ENCODE results near the gene SLC7A4.

DNA sequence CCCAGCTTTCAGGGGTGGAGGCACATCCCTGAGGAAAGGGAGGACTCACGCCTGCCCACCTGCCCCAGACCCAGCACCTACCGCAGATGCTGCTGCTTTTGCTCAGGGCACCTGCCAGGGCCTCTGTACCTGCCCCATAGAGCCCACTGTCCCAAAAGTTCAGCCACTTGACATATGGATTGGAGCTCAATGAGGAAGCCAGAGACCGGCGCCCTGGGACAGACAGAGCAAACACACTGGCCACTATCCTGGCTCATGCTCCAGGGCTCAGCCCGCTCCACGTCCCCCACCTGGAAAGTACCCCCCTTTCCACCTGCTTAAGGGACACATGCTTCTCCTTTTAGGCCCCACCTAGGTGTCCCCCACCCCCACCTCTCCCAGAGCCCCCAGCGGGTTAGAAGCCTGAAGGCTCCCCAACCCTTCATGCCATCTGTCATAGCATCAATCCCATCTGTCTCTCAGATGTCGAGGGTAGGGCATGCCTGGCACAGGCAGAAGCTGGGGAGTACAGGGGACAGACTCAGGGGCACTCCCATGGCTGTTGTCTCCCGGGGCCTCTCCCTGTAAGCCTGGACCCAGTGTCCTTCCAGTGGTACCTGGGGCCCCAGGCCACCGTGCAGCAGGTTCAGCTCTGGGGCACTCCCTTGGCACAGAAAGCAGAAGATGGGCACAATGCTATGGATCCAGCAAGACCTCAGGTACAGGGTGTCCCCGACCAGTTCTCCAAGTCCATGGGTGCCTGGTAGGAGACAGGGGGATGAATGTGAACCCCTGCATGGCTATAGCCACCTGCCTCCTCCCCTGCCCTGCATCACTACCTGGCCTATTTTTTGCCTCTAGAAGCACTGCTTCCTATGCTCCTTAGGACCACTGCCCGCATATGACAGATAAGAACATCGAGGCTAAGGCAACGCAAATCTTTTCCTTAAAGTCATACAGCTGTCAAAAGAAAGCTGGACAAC is 19.6 kb downstream of the SLC7A4 start:
- TF ChIP-seq POLR2A (IDR thresholded peaks at IDR 0.05), result no peak
- TF ChIP-seq, protein P1, sequence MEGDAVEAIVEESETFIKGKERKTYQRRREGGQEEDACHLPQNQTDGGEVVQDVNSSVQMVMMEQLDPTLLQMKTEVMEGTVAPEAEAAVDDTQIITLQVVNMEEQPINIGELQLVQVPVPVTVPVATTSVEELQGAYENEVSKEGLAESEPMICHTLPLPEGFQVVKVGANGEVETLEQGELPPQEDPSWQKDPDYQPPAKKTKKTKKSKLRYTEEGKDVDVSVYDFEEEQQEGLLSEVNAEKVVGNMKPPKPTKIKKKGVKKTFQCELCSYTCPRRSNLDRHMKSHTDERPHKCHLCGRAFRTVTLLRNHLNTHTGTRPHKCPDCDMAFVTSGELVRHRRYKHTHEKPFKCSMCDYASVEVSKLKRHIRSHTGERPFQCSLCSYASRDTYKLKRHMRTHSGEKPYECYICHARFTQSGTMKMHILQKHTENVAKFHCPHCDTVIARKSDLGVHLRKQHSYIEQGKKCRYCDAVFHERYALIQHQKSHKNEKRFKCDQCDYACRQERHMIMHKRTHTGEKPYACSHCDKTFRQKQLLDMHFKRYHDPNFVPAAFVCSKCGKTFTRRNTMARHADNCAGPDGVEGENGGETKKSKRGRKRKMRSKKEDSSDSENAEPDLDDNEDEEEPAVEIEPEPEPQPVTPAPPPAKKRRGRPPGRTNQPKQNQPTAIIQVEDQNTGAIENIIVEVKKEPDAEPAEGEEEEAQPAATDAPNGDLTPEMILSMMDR (IDR thresholded peaks at IDR 0.05), result no peak
- TF ChIP-seq EP300 (IDR thresholded peaks at IDR 0.05), result no peak

Data from ovary (tissue), 3 donors.